COLO829 (cell line): ENCODE results near the gene PEPD.
A peak's percentile ranks its signal among the peaks of the same experiment; 100 is the strongest.

Experiments
- DNase-seq: peaks from one replicate; pipeline ENCODE4 v3.0.0; 2012; ENCODE audit warnings: low spot score

The PEPD gene

GRCh38 chr19:33422369-33423180 is 99.0 kb downstream of the PEPD start:
- no peak for DNase-seq

DNA sequence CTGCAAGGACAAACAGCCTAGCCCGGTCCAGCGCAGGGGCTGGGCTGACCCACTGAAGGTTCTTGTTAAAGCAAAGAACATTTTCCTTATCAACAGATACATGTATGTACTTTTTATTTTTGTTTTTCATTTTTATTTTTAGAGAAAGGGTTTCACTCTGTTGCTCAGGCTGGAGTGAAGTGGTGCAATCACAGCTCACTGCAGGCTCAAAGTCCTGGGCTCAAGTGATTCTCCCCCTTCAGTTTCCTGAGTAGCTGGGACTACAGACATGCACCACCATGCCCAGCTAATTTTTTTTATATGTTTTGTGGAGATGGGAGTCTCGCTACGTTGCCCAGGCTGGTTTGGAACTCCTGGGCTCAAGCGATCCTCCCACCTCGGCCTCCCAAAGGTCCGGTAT is 100.2 kb downstream of the PEPD start:
- no peak for DNase-seq

DNA sequence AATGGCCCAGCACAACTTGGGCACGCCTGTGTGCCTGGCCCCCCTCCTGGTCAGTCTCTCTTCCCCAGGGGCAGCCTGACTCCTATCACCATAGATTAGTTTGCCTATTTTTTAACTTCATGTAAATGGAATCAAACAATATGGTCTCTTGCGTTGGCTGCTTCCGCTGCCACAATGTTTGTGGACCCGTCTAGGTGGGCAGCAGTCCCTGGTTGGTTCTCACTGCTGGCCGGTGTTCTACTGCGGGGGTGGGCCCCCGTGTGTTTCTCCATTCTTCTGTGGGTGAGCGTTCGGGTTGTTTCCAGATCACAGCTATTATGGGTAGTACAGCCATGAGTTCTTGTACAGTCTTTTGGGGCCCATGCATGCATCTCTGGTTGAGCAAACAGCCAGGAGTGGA is 100.8 kb downstream of the PEPD start:
- DNase-seq, result no peak

GRCh38 chr19:33419788-33420130 is 101.8 kb downstream of the PEPD start:
- DNase-seq, result no peak

GRCh38 chr19:33418871-33419787 is 102.5 kb downstream of the PEPD start:
- no peak for DNase-seq

- DNase-seq, result no peak
Measured at GRCh38 chr19:33418461-33418860, 103.1 kb downstream of the PEPD start.

- no peak for DNase-seq
Measured at GRCh38 chr19:33417751-33418150, 103.8 kb downstream of the PEPD start.

DNA sequence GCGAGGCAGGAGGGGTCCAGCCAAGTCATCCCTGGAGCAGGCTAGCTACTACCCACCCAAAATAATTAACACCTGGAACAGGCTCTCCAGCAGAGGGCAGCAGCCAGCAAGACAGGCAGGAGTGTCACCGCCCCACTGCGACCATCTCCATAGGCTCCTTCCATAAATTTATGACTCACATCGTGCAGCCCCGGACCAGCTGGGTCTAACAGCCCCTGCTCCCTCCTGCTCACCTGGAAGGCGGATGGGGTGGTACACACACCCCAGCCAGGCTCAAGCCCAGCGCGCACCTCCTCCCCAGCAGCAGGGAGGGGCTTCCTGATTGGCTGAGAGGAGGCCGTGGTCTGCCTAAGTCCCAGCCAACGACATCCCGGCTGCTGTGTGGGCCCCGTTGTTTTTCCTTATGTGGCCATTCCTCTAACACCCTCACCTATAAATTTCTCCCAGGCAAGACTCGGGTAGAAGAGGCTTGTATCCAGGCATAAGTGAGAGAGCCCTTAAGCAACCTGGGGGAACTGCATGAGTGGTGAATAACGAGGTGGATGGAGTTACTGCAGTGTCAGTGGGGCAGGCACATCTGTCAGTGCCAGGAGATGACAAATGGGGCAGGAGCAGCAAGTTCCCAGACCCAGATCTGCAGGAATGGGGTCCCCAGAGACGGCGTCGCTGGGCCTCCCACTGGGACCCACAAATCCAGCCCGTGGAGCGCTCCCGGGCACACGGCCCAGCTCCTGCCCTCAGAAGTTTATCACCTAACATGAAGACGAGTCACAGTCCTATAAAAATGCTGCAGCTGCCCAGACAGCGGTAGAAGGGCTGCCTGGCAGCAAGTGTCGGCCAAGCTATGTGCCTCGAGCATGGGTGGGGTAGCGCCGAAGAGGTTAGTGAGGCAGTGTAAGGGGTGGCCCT is 105.0 kb downstream of the PEPD start:
- peak; percentile 66 for DNase-seq

DNA sequence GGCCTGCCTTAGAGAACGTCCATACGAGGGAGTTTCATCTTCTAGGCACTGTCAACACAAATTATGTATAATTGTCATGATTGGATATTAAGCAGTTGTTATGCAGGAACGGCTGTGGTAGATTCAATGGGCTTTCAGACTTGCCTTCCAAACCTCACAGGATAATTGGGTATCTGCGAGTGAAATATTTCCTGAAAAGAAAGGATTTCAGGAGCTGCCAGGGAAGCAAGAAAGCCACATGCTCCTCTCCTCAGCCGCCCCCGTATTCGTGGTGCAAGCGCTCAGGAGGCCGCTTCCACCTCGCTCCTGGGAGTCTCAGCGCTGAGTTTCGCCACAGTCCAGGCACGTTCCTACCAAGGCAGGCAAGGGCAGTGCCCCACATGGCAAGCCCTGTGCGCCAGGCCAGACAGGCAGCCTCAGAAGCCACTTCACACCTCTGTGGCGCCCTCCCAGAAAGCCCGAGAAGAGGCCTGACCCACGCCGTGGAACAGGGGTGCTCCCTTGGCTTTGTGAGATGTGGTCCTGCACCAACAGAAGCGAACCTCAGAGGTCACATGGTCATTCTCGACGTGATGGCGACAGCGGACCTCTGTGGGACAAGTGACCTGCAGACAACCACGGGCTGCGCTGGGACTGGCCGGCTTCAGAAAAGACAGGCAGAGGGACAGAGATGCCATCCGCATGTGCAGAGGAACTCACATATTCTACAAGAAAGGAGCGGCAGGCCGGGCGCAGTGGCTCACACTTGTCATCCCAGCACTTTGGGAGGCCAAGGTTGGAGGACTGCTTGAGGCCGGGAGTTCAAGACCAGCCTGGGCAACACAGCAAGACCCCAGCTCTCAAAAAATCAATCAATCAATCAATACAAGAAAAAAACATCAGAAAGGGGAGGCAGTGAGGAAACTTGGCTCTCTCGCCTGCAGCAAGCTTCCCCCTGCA is 106.7 kb downstream of the PEPD start:
- no peak for DNase-seq

DNA sequence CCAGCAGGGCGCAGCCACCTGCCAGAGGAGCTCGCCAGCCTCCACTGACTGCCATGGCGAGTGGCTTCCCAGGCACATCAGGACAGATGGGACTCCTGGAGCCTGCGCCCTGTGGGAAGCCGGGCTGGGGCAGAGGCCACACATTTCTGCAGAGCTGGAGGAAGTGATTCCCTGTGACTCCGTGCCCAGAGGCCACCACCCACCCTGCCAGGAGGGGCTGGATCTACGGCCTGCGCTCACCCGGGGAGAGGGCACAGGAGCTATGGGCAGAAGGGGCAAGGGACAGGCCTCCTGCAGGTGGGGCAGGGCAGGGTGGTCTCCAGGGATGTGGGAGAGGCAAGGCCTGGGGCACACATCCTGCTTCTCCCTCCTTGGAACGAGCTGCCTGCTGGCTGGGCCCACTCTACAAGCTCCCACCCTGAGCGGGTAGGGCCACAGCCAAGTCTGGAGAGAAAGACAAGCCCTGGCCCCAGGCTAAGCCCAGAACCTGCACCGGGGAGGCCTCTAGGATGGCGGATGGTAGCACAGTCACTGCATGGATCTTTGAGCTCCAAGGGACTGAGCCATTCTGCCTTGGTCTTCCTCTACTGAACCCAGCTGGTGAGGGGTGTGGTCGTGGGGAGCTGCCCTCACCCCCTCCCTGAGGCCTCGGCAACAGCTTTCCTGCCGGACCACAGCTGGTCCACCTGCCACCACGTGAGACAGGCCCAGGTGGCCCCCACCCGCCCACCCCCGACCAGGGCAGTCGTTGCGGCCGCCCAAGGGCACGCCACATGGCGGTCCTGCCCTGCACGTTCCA is 107.5 kb downstream of the PEPD start:
- DNase-seq, result no peak

- DNase-seq, result no peak
Measured at GRCh38 chr19:33413426-33413725, 108.2 kb downstream of the PEPD start.

- no peak for DNase-seq
Measured at GRCh38 chr19:33412601-33413425, 108.8 kb downstream of the PEPD start.

DNA sequence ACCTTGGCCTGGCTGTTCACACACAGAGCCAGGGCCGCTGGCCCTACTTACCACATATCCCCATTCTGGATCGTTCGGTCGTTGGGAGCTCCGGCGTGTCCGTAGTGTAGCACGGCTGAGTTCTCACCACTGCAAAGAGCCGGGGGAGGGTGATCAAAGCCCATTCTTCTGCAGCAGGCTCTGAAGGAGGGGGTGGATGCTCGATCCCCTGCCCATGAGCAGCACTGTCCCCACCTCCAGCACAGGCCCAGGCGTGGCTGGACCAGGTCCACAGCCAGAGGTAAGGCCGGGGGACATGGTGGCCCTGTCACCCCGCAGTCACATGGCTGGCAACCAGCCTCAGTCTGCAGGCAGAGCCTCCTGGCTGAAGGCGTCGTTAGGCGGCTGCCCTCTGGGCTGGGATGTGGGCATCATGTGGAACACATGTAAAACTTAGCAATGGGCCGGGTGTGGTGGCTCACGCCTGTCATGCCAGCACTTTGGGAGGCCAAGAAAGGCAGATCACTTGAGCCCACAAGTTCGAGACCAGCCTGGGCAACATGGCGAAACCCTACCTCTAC is 109.9 kb downstream of the PEPD start:
- DNase-seq, result no peak

GRCh38 chr19:33410915-33411401 is 110.6 kb downstream of the PEPD start:
- no peak for DNase-seq

DNA sequence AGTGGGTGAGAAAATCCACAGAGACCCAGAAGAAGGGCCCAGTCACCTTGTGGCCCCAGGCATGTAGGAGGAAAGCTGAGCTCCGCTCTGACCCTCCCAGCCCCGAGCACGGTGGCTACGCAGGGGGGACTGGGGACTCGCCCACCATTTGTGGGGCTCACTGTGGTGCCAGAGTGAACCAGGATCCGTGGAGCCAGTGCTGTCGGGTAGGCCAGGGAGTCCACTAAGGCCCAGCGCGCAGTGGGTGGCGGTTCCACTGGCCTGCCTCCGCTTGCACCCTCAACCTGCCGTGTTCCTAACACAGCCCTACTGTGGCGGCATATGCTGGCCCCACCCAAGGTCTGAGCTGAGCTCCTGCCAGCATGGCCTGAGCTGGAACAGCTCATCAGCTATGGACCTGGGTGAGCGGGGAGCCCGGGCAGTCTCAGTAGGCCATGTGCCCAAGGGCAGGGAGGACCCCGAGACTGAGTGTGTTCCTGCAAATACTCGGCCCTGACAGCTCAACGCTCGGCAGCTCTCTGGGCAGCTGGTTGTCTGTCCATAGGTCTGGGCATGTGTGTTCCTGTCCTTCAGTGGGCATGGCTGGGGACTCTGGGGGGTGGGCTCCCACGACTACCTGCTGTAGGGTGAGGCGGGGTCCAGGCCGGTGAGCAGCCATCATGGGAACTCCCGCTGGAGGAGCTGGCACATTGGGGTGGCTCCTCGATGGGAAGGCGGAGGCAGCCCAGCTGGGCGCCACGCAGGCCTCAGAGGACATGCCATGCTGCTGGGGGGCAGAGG is 111.5 kb downstream of the PEPD start:
- no peak for DNase-seq

DNA sequence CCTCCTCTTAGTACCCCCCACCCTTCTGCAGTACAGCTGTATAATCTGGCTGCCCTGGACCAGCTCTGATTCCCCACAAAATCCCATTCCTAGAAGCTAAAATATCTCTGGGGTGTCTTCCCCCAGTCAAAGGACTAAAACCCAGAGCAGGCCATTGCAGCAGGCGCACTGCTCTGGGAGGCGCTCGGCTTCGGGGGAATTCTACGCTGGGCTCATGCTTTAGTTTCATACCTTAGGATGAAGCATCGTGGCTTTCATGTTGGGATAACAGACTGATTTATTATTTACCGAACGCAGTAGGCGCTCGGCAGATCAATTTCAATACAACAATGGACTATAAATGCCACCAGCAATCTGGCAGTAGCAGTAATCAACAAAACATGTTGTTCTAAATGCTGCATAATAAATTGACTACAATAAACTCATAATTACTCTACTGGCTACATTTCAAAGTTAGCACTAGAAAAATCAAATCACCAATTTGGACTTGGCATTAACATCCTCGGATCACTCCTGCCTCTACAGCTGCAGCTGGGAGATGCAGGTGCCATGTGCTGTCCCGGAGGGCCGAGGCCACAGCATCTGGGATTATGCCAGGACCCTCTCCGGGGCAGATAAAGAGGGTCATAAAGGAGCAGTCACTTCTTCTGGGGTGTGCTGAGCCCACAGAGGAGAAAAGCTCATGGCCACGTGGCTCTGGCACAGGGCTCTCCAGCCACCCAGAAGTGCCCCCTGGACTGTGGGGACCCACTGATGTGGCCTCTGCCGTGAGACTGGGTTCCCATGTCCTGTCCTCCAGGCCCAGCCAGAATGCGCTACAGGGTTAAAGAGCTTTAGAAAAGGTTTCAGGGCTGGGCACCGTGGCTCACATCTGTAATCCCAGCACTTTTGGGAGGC is 112.8 kb downstream of the PEPD start:
- no peak for DNase-seq

- no peak for DNase-seq
Measured at GRCh38 chr19:33408116-33408515, 113.5 kb downstream of the PEPD start.
